ENCODE results near the gene NUSAP1. TPM values are rescaled to one million over a fixed set of nuclear protein-coding genes. Genes with fewer than 3 reads are reported as not detected.
A peak's percentile ranks its signal among the peaks of the same experiment; 100 is the strongest.

Gene NUSAP1
- total and polyA plus RNA-seq, 7 donors: 0.16 to 34.7 (median 5.4) TPM

DNA sequence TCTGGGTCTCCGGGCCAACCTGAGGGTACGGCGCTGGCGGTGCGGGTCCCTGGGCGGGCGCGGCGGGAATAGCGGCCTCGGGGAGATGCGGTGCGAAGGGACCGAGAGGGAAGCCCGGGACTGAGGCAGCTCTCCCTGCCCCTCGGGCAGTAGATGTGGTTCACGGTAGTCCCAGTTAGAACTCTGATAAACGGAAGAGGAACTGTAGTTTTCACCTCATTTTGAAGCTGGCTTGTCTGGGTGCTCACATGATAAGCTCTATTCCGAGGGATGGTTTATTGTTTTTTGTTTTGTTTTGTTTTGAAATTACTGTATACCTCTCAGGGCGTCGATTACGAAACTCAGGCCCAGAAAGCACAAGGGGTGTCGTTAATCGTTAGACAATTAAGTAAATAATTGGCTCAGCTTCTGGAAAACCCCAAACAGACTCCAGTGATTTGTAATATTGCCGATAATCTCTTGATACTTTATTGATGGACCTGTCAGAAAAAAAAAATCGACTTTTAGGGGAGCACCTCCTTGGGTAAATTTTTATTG is 413 bp downstream of the NUSAP1 start:
- Histone ChIP-seq H3K27me3 (no peaks in the 10 kb centered on the region), H3K36me3 (no peaks in the 10 kb centered on the region), H3K4me3 (peak overlapping the region; percentile 71 to 93 (median 74)), H3K4me1 (peaks cover 0 to 17% (median 14%) of the 10 kb centered on the region in 4 donors), H3K27ac (peak overlapping the region; percentile 59 to 77 (median 74)), H3K9me3 (no peaks in the 10 kb centered on the region)
- DNase-seq: no peak
- intact Hi-C loops (cut with DNase I): loop anchor here (2.0 to 10.0 kb wide), 4 partner anchors 51 to 431 kb away; partner anchors contain the start of gene RTF1
- no peak for TF ChIP-seq POLR2A (IDR thresholded peaks at IDR 0.05)
- TF ChIP-seq, protein P1, sequence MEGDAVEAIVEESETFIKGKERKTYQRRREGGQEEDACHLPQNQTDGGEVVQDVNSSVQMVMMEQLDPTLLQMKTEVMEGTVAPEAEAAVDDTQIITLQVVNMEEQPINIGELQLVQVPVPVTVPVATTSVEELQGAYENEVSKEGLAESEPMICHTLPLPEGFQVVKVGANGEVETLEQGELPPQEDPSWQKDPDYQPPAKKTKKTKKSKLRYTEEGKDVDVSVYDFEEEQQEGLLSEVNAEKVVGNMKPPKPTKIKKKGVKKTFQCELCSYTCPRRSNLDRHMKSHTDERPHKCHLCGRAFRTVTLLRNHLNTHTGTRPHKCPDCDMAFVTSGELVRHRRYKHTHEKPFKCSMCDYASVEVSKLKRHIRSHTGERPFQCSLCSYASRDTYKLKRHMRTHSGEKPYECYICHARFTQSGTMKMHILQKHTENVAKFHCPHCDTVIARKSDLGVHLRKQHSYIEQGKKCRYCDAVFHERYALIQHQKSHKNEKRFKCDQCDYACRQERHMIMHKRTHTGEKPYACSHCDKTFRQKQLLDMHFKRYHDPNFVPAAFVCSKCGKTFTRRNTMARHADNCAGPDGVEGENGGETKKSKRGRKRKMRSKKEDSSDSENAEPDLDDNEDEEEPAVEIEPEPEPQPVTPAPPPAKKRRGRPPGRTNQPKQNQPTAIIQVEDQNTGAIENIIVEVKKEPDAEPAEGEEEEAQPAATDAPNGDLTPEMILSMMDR (IDR thresholded peaks at IDR 0.05): no peak
- TF ChIP-seq EP300 (IDR thresholded peaks at IDR 0.05): no peak
- TF ChIP-seq POLR2AphosphoS5 (IDR thresholded peaks at IDR 0.05): no peak
- 0 to 1% methylated on average over 26 of the region's 26 CpGs for WGBS, 2 donors

DNA sequence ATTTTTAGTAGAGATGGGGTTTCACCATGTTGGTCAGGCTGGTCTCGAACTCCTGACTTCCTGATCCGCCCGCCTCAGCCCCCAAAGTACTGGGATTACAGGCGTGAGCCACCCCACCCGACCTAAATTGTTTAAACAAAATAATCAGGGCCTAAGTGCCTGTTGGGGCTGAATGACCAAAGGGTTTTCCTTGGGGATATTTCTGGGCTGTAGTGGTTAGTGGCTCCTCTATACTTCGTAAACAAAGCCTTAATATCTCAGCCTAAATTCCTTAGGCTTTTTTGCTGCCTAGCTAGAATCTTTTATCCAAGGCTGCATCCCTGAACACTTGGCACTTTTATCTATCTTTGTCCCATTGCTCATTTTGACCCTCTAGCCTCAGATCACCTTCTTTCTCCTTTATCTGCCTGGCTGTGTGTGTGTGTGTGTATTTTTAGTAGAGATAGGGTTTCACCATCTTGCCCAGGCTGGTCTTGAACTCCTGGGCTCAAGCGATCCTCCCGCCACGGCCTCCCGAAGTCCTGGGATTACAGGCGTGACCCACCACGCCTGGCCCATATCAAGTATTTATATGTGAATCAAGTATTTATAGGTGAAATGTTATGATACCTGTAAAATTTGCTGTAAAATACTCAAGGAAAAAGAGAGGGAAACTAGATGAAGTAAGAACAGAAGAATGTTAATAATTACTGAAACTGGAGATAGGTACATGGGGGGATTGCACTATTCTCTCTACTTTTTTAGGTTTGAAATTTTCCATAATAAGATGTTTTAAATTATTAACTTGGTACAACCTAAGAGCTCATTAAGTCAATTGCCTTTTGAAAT is 1.8 kb downstream of the NUSAP1 start:
- no peak for DNase-seq
- intact Hi-C loops (cut with DNase I): loop anchor here (5.0 to 10.0 kb wide), 3 partner anchors 52 to 432 kb away; partner anchors contain the start of gene RTF1
- Histone ChIP-seq H3K27me3 (no peaks in the 10 kb centered on the region), H3K36me3 (no peaks in the 10 kb centered on the region), H3K4me3 (no peak overlapping the region), H3K9me3 (no peaks in the 10 kb centered on the region), H3K27ac (no peak overlapping the region), H3K4me1 (peaks cover 0 to 17% (median 14%) of the 10 kb centered on the region in 4 donors)
- TF ChIP-seq EP300 (IDR thresholded peaks at IDR 0.05) (no peak), POLR2AphosphoS5 (IDR thresholded peaks at IDR 0.05) (no peak), POLR2A (IDR thresholded peaks at IDR 0.05) (no peak)
- TF ChIP-seq, protein P1 (IDR thresholded peaks at IDR 0.05): no peak
- WGBS, 2 donors: 73 to 79% methylated on average over 12 of the region's 12 CpGs

DNA sequence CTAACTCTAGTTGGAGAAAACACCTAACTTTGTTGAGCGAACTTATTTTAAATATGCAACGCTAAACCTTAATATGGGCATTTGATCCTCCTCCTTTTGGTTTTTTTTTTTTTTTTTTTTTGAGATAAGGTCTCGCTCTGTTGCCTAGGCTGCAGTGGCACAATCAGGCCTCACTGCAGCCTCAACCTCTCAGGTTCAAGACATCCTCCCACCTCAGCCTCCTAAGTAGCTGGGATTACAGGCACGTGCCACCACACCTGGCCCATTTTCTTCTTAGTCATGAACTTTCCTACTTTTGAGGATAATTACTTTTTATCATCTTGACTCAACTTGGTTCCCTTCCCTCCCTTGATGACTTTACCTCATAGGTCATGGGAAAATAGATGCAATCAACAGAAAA is 3.9 kb downstream of the NUSAP1 start:
- Histone ChIP-seq H3K36me3 (no peaks in the 10 kb centered on the region), H3K9me3 (no peaks in the 10 kb centered on the region), H3K4me1 (peaks cover 0 to 15% (median 13%) of the 10 kb centered on the region in 4 donors), H3K27me3 (no peaks in the 10 kb centered on the region), H3K27ac (no peak overlapping the region), H3K4me3 (no peak overlapping the region)
- TF ChIP-seq, protein P1 (IDR thresholded peaks at IDR 0.05): no peak
- TF ChIP-seq EP300 (IDR thresholded peaks at IDR 0.05) (no peak), POLR2AphosphoS5 (IDR thresholded peaks at IDR 0.05) (no peak), POLR2A (IDR thresholded peaks at IDR 0.05) (no peak)
- 85 to 90% methylated on average over 4 of the region's 4 CpGs for WGBS, 2 donors
- no peak for DNase-seq
- intact Hi-C loops (cut with DNase I): loop anchor here (10.0 kb wide), 1 partner anchor 78 kb away; the partner anchor contains the start of gene RTF1

DNA sequence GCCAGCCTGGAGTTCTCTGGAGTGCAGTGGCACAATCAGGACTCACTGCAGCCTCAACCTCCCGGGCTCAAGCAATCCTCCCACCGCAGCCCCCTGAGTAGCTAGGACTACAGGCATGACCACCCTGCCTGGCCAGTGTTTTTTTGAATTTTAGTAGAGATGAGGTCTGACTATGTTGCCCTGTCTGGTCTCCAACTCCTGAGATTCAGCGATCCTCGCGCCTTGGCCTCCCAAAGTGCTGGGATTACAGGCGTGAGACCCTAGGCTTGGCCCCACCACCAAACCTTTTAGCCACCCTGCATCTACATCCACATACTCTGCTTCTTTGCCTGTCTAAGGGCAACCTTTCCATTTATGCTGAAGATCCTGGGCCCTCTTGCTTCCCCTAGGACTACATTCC is 4.4 kb downstream of the NUSAP1 start:
- 97 to 99% methylated on average over 6 of the region's 6 CpGs for WGBS, 2 donors
- TF ChIP-seq, protein P1 (IDR thresholded peaks at IDR 0.05): no peak
- no peak for TF ChIP-seq EP300 (IDR thresholded peaks at IDR 0.05)
- no peak for TF ChIP-seq POLR2A (IDR thresholded peaks at IDR 0.05)
- no peak for TF ChIP-seq POLR2AphosphoS5 (IDR thresholded peaks at IDR 0.05)
- DNase-seq: no peak
- Histone ChIP-seq H3K27ac (no peak overlapping the region), H3K9me3 (no peaks in the 10 kb centered on the region), H3K4me1 (peaks cover 0 to 11% (median 9%) of the 10 kb centered on the region in 4 donors), H3K27me3 (no peaks in the 10 kb centered on the region), H3K4me3 (no peak overlapping the region), H3K36me3 (no peaks in the 10 kb centered on the region)
- intact Hi-C loops (cut with DNase I): loop anchor here (10.0 kb wide), 1 partner anchor 78 kb away; the partner anchor contains the start of gene RTF1

Measured in sigmoid colon (tissue), 7 donors.